HepG2 (cell line): Measurements from ENCODE around the gene IKZF2. TPM values are rescaled to one million over a fixed set of nuclear protein-coding genes. Genes with fewer than 3 reads are reported as not detected.

Experiments used
- ATAC-seq: fragments of 200-7000 bp; cut with Tn5 transposase; 3 replicates; pipeline ENCODE4 v1.9.1; 2020; ENCODE audit warnings: mild to moderate bottlenecking, moderate library complexity
- BruUV-seq: library from RNA; stranded (reverse); fragments of 400-500 nt; replicated peaks from 2 replicates; lab custom pipeline; 2021; lab: Mats Ljungman, UMichigan
- CTCF ChIA-PET: fragments of 300-600 bp; formaldehyde crosslinking; extraction: SDS; loops from one replicate; lab custom pipeline; 2021; ENCODE audit warnings: low total read pairs, inconsistent platforms, low intra/inter-chr PET ratio; lab: Yijun Ruan, JAX
- POLR2A ChIA-PET: fragments of 350-600 bp; sonication (Branson Sonifier 250); formaldehyde crosslinking; loops from one replicate; lab custom pipeline; 2020; ENCODE audit warnings: antibody characterized with exemption, inconsistent platforms; lab: Yijun Ruan, JAX
- DNase-seq: peaks from one replicate; pipeline ENCODE4 v3.0.0-alpha.2; 2015; ENCODE audit warnings: low spot score
- FAIRE-seq: peaks from 3 replicates; lab custom pipeline; 2011; peaks lifted over from hg19 to GRCh38; lab: Jason Lieb, UNC
- H2AFZ ChIP-seq: one replicate; pipeline ENCODE4 v1.6.1; 2011; ENCODE audit warnings: low read length, inconsistent platforms
- H3K27ac ChIP-seq: fragments of 300-600 bp; 3 replicates; pipeline ENCODE4 v1.8.0; 2011; ENCODE audit warnings: mixed run types, mild to moderate bottlenecking, mixed read lengths, low read length, inconsistent platforms; ENCODE audit not compliant: insufficient read depth; ENCODE audit errors: extremely low read length
- H3K27me3 ChIP-seq, 2 experiments: fragments of 200-600 bp in 1 of 2; 2 replicates in 1 of 2; 3 replicates in 1 of 2; pipeline versions ENCODE4 v1.6.0 to v1.8.0; 2011; ENCODE audit warnings: low read length in 2 of 2, mild to moderate bottlenecking in 2 of 2, moderate library complexity in 2 of 2, inconsistent platforms in 1 of 2; ENCODE audit not compliant: insufficient read depth in 2 of 2, control insufficient read depth in 1 of 2
- H3K36me3 ChIP-seq, 2 experiments: fragments of 200-600 bp in 1 of 2; replicated peaks in 1 of 2; 2 replicates in 1 of 2; 3 replicates in 1 of 2; pipeline versions ENCODE4 v1.5.1 to v1.8.0; 2011; ENCODE audit warnings: low read length in 2 of 2, inconsistent platforms in 1 of 2; ENCODE audit not compliant: insufficient read depth in 2 of 2, control insufficient read depth in 1 of 2
- H3K4me1 ChIP-seq: 2 replicates; pipeline ENCODE4 v1.5.1; 2012; ENCODE audit warnings: low read length, inconsistent platforms; ENCODE audit not compliant: insufficient read depth
- H3K4me2 ChIP-seq: 2 replicates; pipeline ENCODE4 v1.6.0; 2011; ENCODE audit warnings: low read depth, low read length, inconsistent platforms
- H3K4me3 ChIP-seq, 3 experiments: fragments of 200-600 bp in 1 of 3; sonication (generic), shearing (Covaris generic) in 1 of 3; replicated peaks in 1 of 3; 2 replicates each; pipeline ENCODE4 v1.5.1; 2011 to 2016; ENCODE audit warnings: low read length in 3 of 3, inconsistent platforms in 2 of 3, low read depth in 2 of 3, mild to moderate bottlenecking in 2 of 3, control low read depth in 1 of 3, mixed read lengths in 1 of 3; ENCODE audit not compliant: insufficient read depth in 1 of 3
- H3K79me2 ChIP-seq: one replicate; pipeline ENCODE4 v1.6.1; 2011; ENCODE audit warnings: low read length, inconsistent platforms; ENCODE audit not compliant: insufficient read depth
- H3K9ac ChIP-seq: 2 replicates; pipeline ENCODE4 v1.6.0; 2011; ENCODE audit warnings: mild to moderate bottlenecking, low read depth, low read length, inconsistent platforms; ENCODE audit not compliant: insufficient read depth
- H3K9me3 ChIP-seq: 2 replicates; pipeline ENCODE4 v1.5.1; 2012; ENCODE audit warnings: mild to moderate bottlenecking, low read length
- H4K20me1 ChIP-seq: 2 replicates; pipeline ENCODE4 v1.6.0; 2011; ENCODE audit warnings: inconsistent platforms, mild to moderate bottlenecking, low read length, moderate library complexity; ENCODE audit not compliant: insufficient read depth
- ATAD3A ChIP-seq: sonication (generic); formaldehyde crosslinking; IDR thresholded peaks from 2 replicates; pipeline ENCODE4 v1.4.0; 2020; ENCODE audit warnings: missing genetic modification reagents
- CCAR2 ChIP-seq: fragments of 200-400 bp; formaldehyde crosslinking; optimal IDR thresholded peaks from 2 replicates; pipeline ENCODE3; 2018; ENCODE audit warnings: low read depth, mild to moderate bottlenecking, low read length, moderate library complexity
- DDIT3 ChIP-seq: sonication (generic); formaldehyde crosslinking; IDR thresholded peaks from 2 replicates; pipeline ENCODE4 v1.4.0; 2020; ENCODE audit warnings: mild to moderate bottlenecking, missing genetic modification reagents
- HMG20A ChIP-seq: IDR thresholded peaks from 2 replicates; pipeline ENCODE4 v1.6.1; 2016; ENCODE audit warnings: borderline replicate concordance
- KDM6A ChIP-seq: IDR thresholded peaks from 2 replicates; pipeline ENCODE4 v1.6.1; 2016; ENCODE audit warnings: low read depth
- MEF2D ChIP-seq: sonication (generic); formaldehyde crosslinking; IDR thresholded peaks from 2 replicates; pipeline ENCODE4 v1.5.1; 2020; ENCODE audit warnings: mild to moderate bottlenecking, missing genetic modification reagents
- SNAPC5 ChIP-seq: sonication (generic); formaldehyde crosslinking; IDR thresholded peaks from 2 replicates; pipeline ENCODE4 v1.8.1; 2023; ENCODE audit warnings: mild to moderate bottlenecking, missing genetic modification reagents, borderline replicate concordance
- ZBED4 ChIP-seq: sonication (generic); formaldehyde crosslinking; IDR thresholded peaks from 2 replicates; pipeline ENCODE4 v1.4.0; 2020; ENCODE audit warnings: missing genetic modification reagents, borderline replicate concordance
- ZBTB46 ChIP-seq: sonication (generic); formaldehyde crosslinking; IDR thresholded peaks from 2 replicates; pipeline ENCODE4 v1.4.0; 2020; ENCODE audit warnings: mild to moderate bottlenecking, missing genetic modification reagents, borderline replicate concordance
- ZNF451 ChIP-seq: sonication (generic); formaldehyde crosslinking; IDR thresholded peaks from 2 replicates; pipeline ENCODE4 v1.5.0; 2020; ENCODE audit warnings: mild to moderate bottlenecking, missing genetic modification reagents
- WGBS: methylation state at CpG from one replicate; pipeline ENCODE4 v1.1.6; 2017; ENCODE audit warnings: low lambda C conversion rate; 5-methylcytosine and 5-hydroxymethylcytosine counted together
- in situ Hi-C: cut with HindIII; loops from 2 replicates; pipeline ENCODE4 v1.10.0; 2017; ENCODE audit warnings: low pct_unique_long_range_greater_than_20kb; ENCODE audit not compliant: extremely low pct_ligation_motif_present
- intact Hi-C: fragments of 100-400 bp; cut with micrococcal nuclease; formaldehyde crosslinking; loops from one replicate; pipeline ENCODE4 v1.10.0; 2022; ENCODE audit not compliant: unreplicated experiment
- polyA plus RNA-seq, 8 experiments: library from polyadenylated mRNA; depleted of rRNA in 3 of 8; stranded (reverse) in 7 of 8; unstranded in 1 of 8; fragments of >200 nt; fragmentation: Illumina TruSeq in 4 of 8; extraction: Trizol in 4 of 8; gene quantifications; 2 replicates each; pipeline versions ENCODE4 v1.2.1 to v1.2.3, GENCODE V29; 2011 to 2016; ENCODE audit warnings: low read depth in 4 of 8, missing spikeins in 1 of 8, mixed read lengths in 1 of 8; ENCODE audit not compliant: insufficient read depth in 1 of 8
- total RNA-seq, 5 experiments: library from RNA; depleted of rRNA; stranded (reverse); fragments of >200 nt; fragmentation: Illumina TruSeq; extraction: Trizol; gene quantifications; 2 replicates each; pipeline ENCODE4 v1.2.3, GENCODE V29; 2016; ENCODE audit warnings: low read depth in 1 of 5

Gene IKZF2
- total and polyA plus RNA-seq, 2 of the 13 experiments (the other 11 are each of a cell fraction or from before 2014, with no cell fraction given) = 0.18 to 0.86 TPM

- no peak for TF ChIP-seq ZBTB46 (CRISPR knock-in tag)
- TF ChIP-seq KDM6A (CRISPR knock-in tag) = no peak
- TF ChIP-seq HMG20A (CRISPR knock-in tag) = no peak
- TF ChIP-seq DDIT3 = no peak
These were observed 176.1 kb downstream of the IKZF2 start (continued) for GRCh38 chr2:212975333-212975732.

GRCh38 chr2:212974692-212975091, 176.7 kb downstream of the IKZF2 start:
- intact Hi-C loops = no loop called here
- Histone ChIP-seq H3K4me2 (no peak overlapping the region), H4K20me1 (no peaks in the 10 kb centered on the region), H3K9ac (no peak overlapping the region), H3K4me3 (no peak overlapping the region)
- POLR2A ChIA-PET = no interaction called here
- TF ChIP-seq ZNF451 (CRISPR knock-in tag) (no peak), CCAR2 (no peak), MEF2D (no peak), ATAD3A (CRISPR knock-in tag) (no peak), ZBED4 (CRISPR knock-in tag) (no peak), SNAPC5 (no peak)
- TF ChIP-seq, all 625 proteins: peak for 0
- Histone ChIP-seq H3K27me3 (no peaks in the 10 kb centered on the region), H3K9me3 (no peaks in the 10 kb centered on the region), H3K79me2 (no peaks in the 10 kb centered on the region), H3K4me1 (no peaks in the 10 kb centered on the region), H2AFZ (no peak overlapping the region), H3K36me3 (no peaks in the 10 kb centered on the region), H3K27ac (no peak overlapping the region)
- ATAC-seq = no peak
- in situ Hi-C loops = no loop called here
- BruUV-seq = no TSS peak
- no peak for FAIRE-seq
- 4% methylated on average over 2 of the region's 2 CpGs for WGBS
- CTCF ChIA-PET = no interaction called here
- no peak for DNase-seq
